NCI-H1092 treated with DMSO at 0.1 percent for 48 hours (cell line): ENCODE data around the gene ERRFI1.
"Not testable (repeated sequence)": the region's sequence is repeated elsewhere in the genome, so short reads cannot be mapped to it uniquely, and the experiment has no call there.

Source experiments
- DNase-seq: peaks from one replicate; lab custom pipeline; 2025; lab: John Stamatoyannopoulos, UW

The ERRFI1 gene

DNA sequence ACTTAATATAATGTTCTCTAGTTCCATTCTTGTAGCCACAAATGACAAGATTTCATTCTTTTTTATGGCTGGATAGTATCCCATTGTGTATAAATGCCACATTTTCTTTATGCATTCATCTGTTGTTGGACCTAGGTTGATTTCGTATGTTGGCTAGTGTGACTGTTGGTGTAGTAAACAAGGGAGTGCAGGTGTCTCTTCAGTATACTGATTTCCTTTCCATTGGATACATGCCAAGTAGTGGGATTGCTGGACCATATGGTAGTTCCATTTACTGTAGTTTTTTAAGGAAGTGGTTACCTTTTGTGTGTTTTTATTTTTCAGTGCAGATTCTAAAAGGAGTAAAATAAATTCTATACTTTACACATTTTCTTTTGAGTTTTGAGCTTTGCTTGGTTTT lies 58.9 kb downstream of the ERRFI1 start:
- DNase-seq: peak; percentile 38

GRCh38 chr1:7964476-7964875 lies 61.6 kb downstream of the ERRFI1 start:
- no peak for DNase-seq

- not testable (repeated sequence) for DNase-seq
These were observed 62.3 kb downstream of the ERRFI1 start for GRCh38 chr1:7963841-7964240.

- DNase-seq: not testable (repeated sequence)
These were observed 62.8 kb downstream of the ERRFI1 start for GRCh38 chr1:7963378-7963730.

DNA sequence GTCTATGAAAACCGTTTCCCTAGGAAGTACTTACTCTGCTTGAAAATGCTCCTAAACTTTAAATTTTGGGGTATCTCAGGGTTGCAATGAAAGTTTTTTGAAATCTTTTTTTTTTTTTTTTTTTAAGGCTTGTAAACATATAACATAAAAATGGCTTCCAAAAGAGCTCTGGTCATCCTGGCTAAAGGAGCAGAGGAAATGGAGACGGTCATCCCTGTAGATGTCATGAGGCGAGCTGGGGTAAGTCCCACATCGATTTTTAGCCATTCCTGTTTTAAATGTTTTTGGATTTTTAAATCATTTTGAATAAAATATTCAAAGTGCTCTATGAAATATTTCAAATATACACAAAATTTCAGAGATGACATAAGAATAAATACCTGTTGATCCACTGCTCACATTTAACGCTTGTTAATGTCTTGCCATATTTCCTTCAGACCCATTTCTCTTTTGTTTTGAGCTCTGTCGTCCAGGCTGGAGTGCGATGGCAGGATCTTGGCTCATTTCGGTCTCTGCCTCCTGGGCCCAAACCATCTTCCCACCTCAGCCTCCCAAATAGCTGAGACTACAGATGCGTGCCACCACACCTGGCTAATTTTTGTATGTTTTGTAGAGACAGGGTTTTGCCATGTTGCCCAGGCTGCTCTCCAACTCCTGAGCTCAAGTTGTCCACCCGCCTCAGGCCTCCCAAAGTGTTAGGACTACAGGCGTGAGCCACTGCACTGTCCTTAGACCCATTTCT lies 63.3 kb downstream of the ERRFI1 start:
- no peak for DNase-seq

GRCh38 chr1:7962014-7962335 lies 64.1 kb downstream of the ERRFI1 start:
- DNase-seq: peak; percentile 67
